MCF 10A (cell line): ENCODE data around the gene RWDD4. TPM values are rescaled to one million over a fixed set of nuclear protein-coding genes. Genes with fewer than 3 reads are reported as not detected.

Source experiments
- Bru-seq: library from RNA; stranded (reverse); fragments of 400-500 nt; gene quantifications from one replicate; lab custom pipeline; 2021; lab: Mats Ljungman, UMichigan
- BruChase-seq, 2 experiments: library from RNA; stranded (reverse); fragments of 400-500 nt; gene quantifications; one replicate each; lab custom pipeline; 2021; lab: Mats Ljungman, UMichigan
- BruUV-seq: library from RNA; stranded (reverse); fragments of 400-500 nt; replicated peaks from 2 replicates; lab custom pipeline; 2021; lab: Mats Ljungman, UMichigan
- CTCF ChIA-PET: fragments of 300-600 bp; sonication (Branson Sonifier 250); formaldehyde crosslinking; extraction: SDS; loops from one replicate; lab custom pipeline; 2021; ENCODE audit warnings: antibody characterized with exemption, inconsistent platforms; lab: Yijun Ruan, JAX
- POLR2A ChIA-PET: fragments of 300-600, 350-650 bp; sonication (Branson Sonifier 250); formaldehyde crosslinking; extraction: SDS; loops from one replicate; lab custom pipeline; 2020; ENCODE audit warnings: antibody characterized with exemption, inconsistent platforms; lab: Yijun Ruan, JAX
- DNase-seq: peaks from one replicate; pipeline ENCODE4 v3.0.0-alpha.2; 2018; ENCODE audit not compliant: unreplicated experiment
- H3K27ac Mint-ChIP-seq: one replicate; pipeline ENCODE4 v1.8.0; 2022; ENCODE audit warnings: mild to moderate bottlenecking, low read depth, mixed read lengths; ENCODE audit not compliant: unreplicated experiment
- H3K27me3 Mint-ChIP-seq: one replicate; pipeline ENCODE4 v1.8.0; 2022; ENCODE audit warnings: mixed read lengths; ENCODE audit not compliant: insufficient read depth, unreplicated experiment
- H3K36me3 Mint-ChIP-seq: one replicate; pipeline ENCODE4 v1.8.0; 2022; ENCODE audit warnings: mild to moderate bottlenecking, moderate library complexity, mixed read lengths; ENCODE audit not compliant: insufficient read depth, unreplicated experiment
- H3K4me1 Mint-ChIP-seq: one replicate; pipeline ENCODE4 v1.8.0; 2022; ENCODE audit warnings: mixed read lengths; ENCODE audit not compliant: insufficient read depth, unreplicated experiment
- H3K4me3 Mint-ChIP-seq: one replicate; pipeline ENCODE4 v1.8.0; 2022; ENCODE audit warnings: mild to moderate bottlenecking, moderate library complexity, mixed read lengths; ENCODE audit not compliant: unreplicated experiment
- H3K9me3 Mint-ChIP-seq: one replicate; pipeline ENCODE4 v1.8.0; 2022; ENCODE audit warnings: mixed read lengths; ENCODE audit not compliant: unreplicated experiment
- intact Hi-C: fragments of 100-400 bp; cut with micrococcal nuclease; formaldehyde crosslinking; loops from 2 replicates; pipeline ENCODE4 v1.14.1; 2022
- long read RNA-seq: library from polyadenylated mRNA; stranded (forward); transcript quantifications from one replicate; pipeline ENCODE4 v2.0.0, GENCODE V29; 2022
- total RNA-seq: library from RNA; stranded (reverse); gene quantifications from 2 replicates; pipeline ENCODE4 v1.2.3, GENCODE V29; 2022
- TF ChIP-seq, protein P1 (sequence below): fragments of 200-600 bp; IDR thresholded peaks from one replicate; pipeline ENCODE4 v1.8.0; 2022; ENCODE audit warnings: antibody characterized with exemption, mild to moderate bottlenecking; ENCODE audit not compliant: unreplicated experiment

RWDD4 gene
- 23.0 and 26.1 TPM in 2 replicates for total RNA-seq
- Bru-seq, nascent RNA = percentile 72 among the genes with signal in this experiment
- BruChase-seq, experiment 1, labeled RNA remaining after a 6-hour chase = percentile 80 among the genes with signal in this experiment
- BruChase-seq, experiment 2, labeled RNA remaining after a 2-hour chase = percentile 80 among the genes with signal in this experiment
- long read RNA-seq, transcript RWDD4-202 (7 exons, 2,590 nt) = major isoform, 50 of 74 reads
- long read RNA-seq, partial matches to known transcripts = 0 of 74 reads
- long read RNA-seq, other reads (novel, unspliced or antisense) = 24 of 74 reads

GRCh38 chr4:183659029-183659871 is at the start of gene RWDD4, which contains the start of gene TRAPPC11:
TSS of gene RWDD4 (minus strand) at chr4:183659185. CDS start at chr4:183658952, 233 bp downstream.
TSS of gene TRAPPC11 (plus strand) at chr4:183659293. CDS start at chr4:183663868, 4,575 bp downstream.
- Mint-ChIP-seq H3K27me3 (no peaks in the 10 kb centered on the region), H3K4me3 (peak within 1 kb of the TSS; percentile 85), H3K36me3 (peaks cover 6% of the 10 kb centered on the region), H3K27ac (peak within 1 kb of the TSS; percentile 82), H3K4me1 (peaks cover 22% of the 10 kb centered on the region), H3K9me3 (no peaks in the 10 kb centered on the region)
- intact Hi-C loops = loop anchor here (1.0 kb wide), 2 partner anchors 155 to 187 kb away; no protein-coding TSS in a partner anchor
- TF ChIP-seq, protein P1, sequence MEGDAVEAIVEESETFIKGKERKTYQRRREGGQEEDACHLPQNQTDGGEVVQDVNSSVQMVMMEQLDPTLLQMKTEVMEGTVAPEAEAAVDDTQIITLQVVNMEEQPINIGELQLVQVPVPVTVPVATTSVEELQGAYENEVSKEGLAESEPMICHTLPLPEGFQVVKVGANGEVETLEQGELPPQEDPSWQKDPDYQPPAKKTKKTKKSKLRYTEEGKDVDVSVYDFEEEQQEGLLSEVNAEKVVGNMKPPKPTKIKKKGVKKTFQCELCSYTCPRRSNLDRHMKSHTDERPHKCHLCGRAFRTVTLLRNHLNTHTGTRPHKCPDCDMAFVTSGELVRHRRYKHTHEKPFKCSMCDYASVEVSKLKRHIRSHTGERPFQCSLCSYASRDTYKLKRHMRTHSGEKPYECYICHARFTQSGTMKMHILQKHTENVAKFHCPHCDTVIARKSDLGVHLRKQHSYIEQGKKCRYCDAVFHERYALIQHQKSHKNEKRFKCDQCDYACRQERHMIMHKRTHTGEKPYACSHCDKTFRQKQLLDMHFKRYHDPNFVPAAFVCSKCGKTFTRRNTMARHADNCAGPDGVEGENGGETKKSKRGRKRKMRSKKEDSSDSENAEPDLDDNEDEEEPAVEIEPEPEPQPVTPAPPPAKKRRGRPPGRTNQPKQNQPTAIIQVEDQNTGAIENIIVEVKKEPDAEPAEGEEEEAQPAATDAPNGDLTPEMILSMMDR = peak; percentile 13
- DNase-seq = peak; percentile 98
- BruUV-seq = no TSS peak
- ChIA-PET POLR2A (interaction anchor here (0.5 to 3.7 kb wide), 25 partner anchors 9 to 758 kb away, joined by 3 to 37 read pairs (median 5); partner anchors contain the start of genes CDKN2AIP and ING2), CTCF (interaction anchor here (0.6 to 1.6 kb wide), 7 partner anchors 12 to 206 kb away, joined by 3 to 6 read pairs (median 3); no protein-coding TSS in a partner anchor)

GRCh38 chr4:183702492-183702891 is 43.5 kb upstream of the RWDD4 start:
- no peak for DNase-seq
- no peaks in the 10 kb centered on the region for H3K9me3 Mint-ChIP-seq
- peaks cover 97% of the 10 kb centered on the region for H3K36me3 Mint-ChIP-seq
- no peaks in the 10 kb centered on the region for H3K4me1 Mint-ChIP-seq
- H3K27ac Mint-ChIP-seq = no peak overlapping the region
- TF ChIP-seq, protein P1 = no peak
- H3K27me3 Mint-ChIP-seq = no peaks in the 10 kb centered on the region
- no TSS peak for BruUV-seq
- H3K4me3 Mint-ChIP-seq = no peak overlapping the region
- ChIA-PET CTCF (no interaction called here), POLR2A (interaction anchor here (0.6 to 0.7 kb wide), 2 partner anchors 18 to 219 kb away, joined by 3 read pairs; no protein-coding TSS in a partner anchor)
- intact Hi-C loops = no loop called here

GRCh38 chr4:183700407-183700806 is 41.4 kb upstream of the RWDD4 start:
- no TSS peak for BruUV-seq
- H3K27me3 Mint-ChIP-seq = no peaks in the 10 kb centered on the region
- ChIA-PET CTCF (interaction anchor here (0.6 to 0.8 kb wide), 4 partner anchors 138 to 467 kb away, joined by 3 read pairs; no protein-coding TSS in a partner anchor), POLR2A (interaction anchor here (0.7 to 1.3 kb wide), 2 partner anchors 13 to 24 kb away, joined by 4 read pairs; no protein-coding TSS in a partner anchor)
- no peak overlapping the region for H3K4me3 Mint-ChIP-seq
- TF ChIP-seq, protein P1 = no peak
- intact Hi-C loops = no loop called here
- H3K4me1 Mint-ChIP-seq = no peaks in the 10 kb centered on the region
- DNase-seq = peak; percentile 2
- no peak overlapping the region for H3K27ac Mint-ChIP-seq
- H3K36me3 Mint-ChIP-seq = peaks cover 98% of the 10 kb centered on the region
- no peaks in the 10 kb centered on the region for H3K9me3 Mint-ChIP-seq
